Tibial nerve (tissue), 4 donors: ENCODE data around the gene BCAS1. TPM values are rescaled to one million over a fixed set of nuclear protein-coding genes. Genes with fewer than 3 reads are reported as not detected.

Experiments used
- DNase-seq, 2 donors: peaks; one replicate each; pipeline ENCODE4 v3.0.0-alpha.2; 2019; ENCODE audit warnings: low spot score in 2 of 2
- H3K27ac ChIP-seq, 4 donors: fragments of 200-600 bp; sonication (generic) in 3 of 4; one replicate each; pipeline ENCODE4 v1.5.1; 2017 to 2019; ENCODE audit warnings: mild to moderate bottlenecking in 1 of 4
- H3K27me3 ChIP-seq, 2 donors: fragments of 200-600 bp; sonication (generic) in 1 of 2; one replicate each; pipeline versions ENCODE4 v1.5.1 to v1.6.0; 2017 to 2019
- H3K36me3 ChIP-seq, 3 donors: fragments of 200-600 bp; sonication (generic); one replicate each; pipeline ENCODE4 v1.5.1; 2018 to 2019
- H3K4me1 ChIP-seq, 4 donors: fragments of 200-600 bp; sonication (generic) in 3 of 4; one replicate each; pipeline ENCODE4 v1.5.1; 2017 to 2019
- H3K4me3 ChIP-seq, 4 donors: fragments of 200-600 bp; sonication (generic) in 3 of 4; one replicate each; pipeline ENCODE4 v1.5.1; 2017 to 2019; ENCODE audit warnings: mild to moderate bottlenecking in 1 of 4, moderate library complexity in 1 of 4
- H3K9me3 ChIP-seq, 4 donors: fragments of 200-600 bp; sonication (generic) in 3 of 4; one replicate each; pipeline ENCODE4 v1.5.1; 2017 to 2019
- EP300 ChIP-seq, 2 donors: sonication (generic); formaldehyde crosslinking; IDR thresholded peaks; one replicate each; pipeline ENCODE4 v1.6.1; 2017; ENCODE audit warnings: antibody characterized with exemption in 2 of 2, mild to moderate bottlenecking in 1 of 2
- POLR2A ChIP-seq, 2 donors: fragments of 450-650 bp; IDR thresholded peaks; one replicate each; pipeline ENCODE4 v1.6.1; 2017; ENCODE audit warnings: antibody characterized with exemption in 2 of 2, mild to moderate bottlenecking in 2 of 2, moderate library complexity in 2 of 2
- WGBS, 2 donors: methylation state at CpG; one replicate each; pipeline ENCODE4 v1.1.5; 2018; 5-methylcytosine and 5-hydroxymethylcytosine counted together
- total RNA-seq, 4 donors: library from RNA; depleted of rRNA; stranded (reverse); fragments of >200 nt; gene quantifications; one replicate each; pipeline ENCODE4 v1.1.0, GENCODE V29; 2016
- TF ChIP-seq, protein P1 (sequence below), 5 experiments: fragments of 200-600 bp in 3 of 5; fragments of 450-650 bp in 2 of 5; sonication (generic) in 3 of 5; IDR thresholded peaks; one replicate each; pipeline ENCODE4 v1.5.1; 2016 to 2019; ENCODE audit warnings: antibody characterized with exemption in 5 of 5, mild to moderate bottlenecking in 3 of 5, moderate library complexity in 2 of 5

BCAS1 gene, protein sequence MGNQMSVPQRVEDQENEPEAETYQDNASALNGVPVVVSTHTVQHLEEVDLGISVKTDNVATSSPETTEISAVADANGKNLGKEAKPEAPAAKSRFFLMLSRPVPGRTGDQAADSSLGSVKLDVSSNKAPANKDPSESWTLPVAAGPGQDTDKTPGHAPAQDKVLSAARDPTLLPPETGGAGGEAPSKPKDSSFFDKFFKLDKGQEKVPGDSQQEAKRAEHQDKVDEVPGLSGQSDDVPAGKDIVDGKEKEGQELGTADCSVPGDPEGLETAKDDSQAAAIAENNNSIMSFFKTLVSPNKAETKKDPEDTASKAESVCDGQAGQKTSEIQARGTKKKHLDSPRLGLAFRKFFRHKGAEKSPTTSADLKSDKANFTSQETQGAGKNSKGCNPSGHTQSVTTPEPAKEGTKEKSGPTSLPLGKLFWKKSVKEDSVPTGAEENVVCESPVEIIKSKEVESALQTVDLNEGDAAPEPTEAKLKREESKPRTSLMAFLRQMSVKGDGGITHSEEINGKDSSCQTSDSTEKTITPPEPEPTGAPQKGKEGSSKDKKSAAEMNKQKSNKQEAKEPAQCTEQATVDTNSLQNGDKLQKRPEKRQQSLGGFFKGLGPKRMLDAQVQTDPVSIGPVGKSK
- total RNA-seq: 10 to 100 TPM; 34.8 to 59.6 (median 47.1) TPM

DNA sequence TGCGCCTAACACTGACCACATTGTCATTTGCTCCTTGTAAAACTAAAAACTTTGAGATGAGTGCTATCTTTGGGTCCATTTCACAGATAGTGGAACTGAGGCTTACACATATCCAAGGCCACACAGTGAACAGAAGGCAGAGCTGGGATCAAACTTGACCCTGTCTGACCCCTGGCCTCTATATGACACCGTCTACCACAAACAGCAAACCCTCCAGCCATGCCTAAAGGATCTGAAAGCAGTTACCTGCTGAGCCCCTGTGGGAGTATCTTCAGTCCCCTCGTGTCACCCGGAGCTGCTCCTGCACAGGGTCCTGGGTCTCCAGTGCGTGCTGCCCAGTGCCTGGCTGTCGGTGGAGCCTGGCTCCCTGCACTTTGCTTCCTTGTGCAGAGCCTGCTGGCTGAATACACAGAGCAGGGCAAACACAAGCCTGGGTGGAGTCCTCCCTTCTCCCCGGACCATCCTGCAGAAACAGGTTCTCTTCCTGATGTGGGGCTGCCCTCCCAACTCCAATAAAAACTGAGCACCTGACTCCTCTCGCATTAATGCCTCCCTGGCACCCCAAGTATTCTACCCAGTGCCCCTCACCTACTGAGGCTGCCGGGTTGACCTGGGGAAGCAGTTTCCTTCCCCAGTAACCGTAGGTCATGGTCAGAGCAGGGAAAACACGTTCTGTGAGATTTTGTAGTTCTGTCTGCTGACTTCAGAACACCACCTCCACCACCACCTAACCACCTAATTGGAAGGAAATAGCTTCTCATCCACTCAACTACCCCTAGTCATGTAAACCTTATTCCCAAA, at the start of gene BCAS1:
Gene BCAS1 (minus strand): TSS at position 408 of the 801 bp plus-strand sequence. CDS start 11,876 bp downstream, outside the sequence.
- Histone ChIP-seq H3K4me1 (no peaks in the 10 kb centered on the region), H3K27ac (no peak within 1 kb of the TSS), H3K27me3 (no peaks in the 10 kb centered on the region), H3K4me3 (no peak within 1 kb of the TSS), H3K9me3 (no peaks in the 10 kb centered on the region), H3K36me3 (no peaks in the 10 kb centered on the region)
- 63 to 67% methylated on average over 9 to 11 of the region's 11 CpGs for WGBS, 2 donors
- TF ChIP-seq POLR2A (IDR thresholded peaks at IDR 0.05) (no peak), EP300 (IDR thresholded peaks at IDR 0.05) (no peak)
- TF ChIP-seq, protein P1, sequence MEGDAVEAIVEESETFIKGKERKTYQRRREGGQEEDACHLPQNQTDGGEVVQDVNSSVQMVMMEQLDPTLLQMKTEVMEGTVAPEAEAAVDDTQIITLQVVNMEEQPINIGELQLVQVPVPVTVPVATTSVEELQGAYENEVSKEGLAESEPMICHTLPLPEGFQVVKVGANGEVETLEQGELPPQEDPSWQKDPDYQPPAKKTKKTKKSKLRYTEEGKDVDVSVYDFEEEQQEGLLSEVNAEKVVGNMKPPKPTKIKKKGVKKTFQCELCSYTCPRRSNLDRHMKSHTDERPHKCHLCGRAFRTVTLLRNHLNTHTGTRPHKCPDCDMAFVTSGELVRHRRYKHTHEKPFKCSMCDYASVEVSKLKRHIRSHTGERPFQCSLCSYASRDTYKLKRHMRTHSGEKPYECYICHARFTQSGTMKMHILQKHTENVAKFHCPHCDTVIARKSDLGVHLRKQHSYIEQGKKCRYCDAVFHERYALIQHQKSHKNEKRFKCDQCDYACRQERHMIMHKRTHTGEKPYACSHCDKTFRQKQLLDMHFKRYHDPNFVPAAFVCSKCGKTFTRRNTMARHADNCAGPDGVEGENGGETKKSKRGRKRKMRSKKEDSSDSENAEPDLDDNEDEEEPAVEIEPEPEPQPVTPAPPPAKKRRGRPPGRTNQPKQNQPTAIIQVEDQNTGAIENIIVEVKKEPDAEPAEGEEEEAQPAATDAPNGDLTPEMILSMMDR (IDR thresholded peaks at IDR 0.05): no peak
- DNase-seq: no peak

DNA sequence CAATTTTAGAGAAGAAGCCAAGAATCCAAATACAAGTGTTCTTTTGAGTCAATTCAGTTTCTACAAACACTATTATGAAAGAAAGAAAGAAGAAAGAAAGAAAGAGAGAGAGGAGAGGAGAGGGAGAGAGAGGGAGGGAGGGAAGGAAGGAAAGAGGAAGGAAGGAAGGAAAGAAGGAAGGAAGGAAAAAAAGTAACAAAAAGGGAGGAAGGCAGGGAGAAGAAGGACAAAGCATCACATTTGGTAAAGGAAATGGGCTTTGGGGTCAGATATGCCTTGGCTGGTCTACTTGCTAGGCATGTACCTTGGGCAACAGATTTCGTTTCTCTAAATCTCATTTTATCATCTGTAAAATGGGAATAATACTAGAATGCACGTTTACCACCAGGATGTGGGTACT, 49.4 kb upstream of the BCAS1 start:
- 68 to 76% methylated on average over 2 of the region's 2 CpGs for WGBS, 2 donors
- TF ChIP-seq EP300 (IDR thresholded peaks at IDR 0.05): no peak
- no peak for TF ChIP-seq POLR2A (IDR thresholded peaks at IDR 0.05)
- TF ChIP-seq, protein P1 (IDR thresholded peaks at IDR 0.05): no peak

DNA sequence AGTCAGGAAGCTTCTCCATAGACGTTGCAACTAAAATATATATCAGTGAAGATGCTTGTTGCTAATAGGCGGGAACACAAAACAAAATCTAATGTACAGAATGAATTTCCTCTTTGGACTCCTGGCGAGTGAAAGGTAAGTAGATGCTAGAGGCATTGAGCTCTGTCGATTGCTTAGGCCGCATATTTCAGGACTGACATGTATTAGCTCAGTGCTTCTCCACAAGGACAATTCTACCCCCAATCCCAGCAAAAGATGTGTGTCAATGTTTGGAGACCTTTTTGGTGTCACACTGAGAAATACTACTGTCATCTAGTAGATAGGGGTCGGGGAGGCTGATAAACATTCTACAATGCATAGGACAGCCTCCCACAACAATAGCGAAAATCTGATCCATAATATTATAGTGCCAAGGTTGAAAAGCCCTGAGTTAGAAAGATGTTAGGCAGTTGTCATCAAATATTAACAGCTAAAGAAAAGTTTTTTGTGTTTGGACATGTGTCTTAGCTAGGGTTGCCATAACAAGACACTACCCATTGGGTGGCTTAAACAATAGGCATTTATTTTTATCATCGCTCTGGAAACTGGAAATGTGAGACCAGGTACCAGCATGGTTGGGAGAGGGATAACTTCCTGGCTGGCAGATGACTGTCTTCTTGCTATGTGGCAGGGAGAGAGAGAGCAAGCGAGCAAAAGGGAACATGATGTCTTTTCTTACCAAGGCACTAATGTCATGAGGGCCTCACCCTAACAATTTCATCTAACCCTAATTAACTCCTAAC, 48.0 kb upstream of the BCAS1 start:
- H3K9me3 ChIP-seq: no peaks in the 10 kb centered on the region
- TF ChIP-seq, protein P1 (IDR thresholded peaks at IDR 0.05): no peak
- no peak for TF ChIP-seq POLR2A (IDR thresholded peaks at IDR 0.05)
- no peak for TF ChIP-seq EP300 (IDR thresholded peaks at IDR 0.05)
- no peaks in the 10 kb centered on the region for H3K4me1 ChIP-seq
- 76 to 83% methylated on average over 9 of the region's 9 CpGs for WGBS, 2 donors
- no peaks in the 10 kb centered on the region for H3K36me3 ChIP-seq
- no peak overlapping the region for H3K27ac ChIP-seq
- no peak for DNase-seq
- no peak overlapping the region for H3K4me3 ChIP-seq
- no peaks in the 10 kb centered on the region for H3K27me3 ChIP-seq

More for the DNA sequence above, 49.4 kb upstream of the BCAS1 start:
- Histone ChIP-seq H3K4me3 (no peak overlapping the region), H3K27me3 (no peaks in the 10 kb centered on the region), H3K4me1 (no peaks in the 10 kb centered on the region), H3K9me3 (no peaks in the 10 kb centered on the region), H3K27ac (no peak overlapping the region), H3K36me3 (no peaks in the 10 kb centered on the region)
- no peak for DNase-seq

DNA sequence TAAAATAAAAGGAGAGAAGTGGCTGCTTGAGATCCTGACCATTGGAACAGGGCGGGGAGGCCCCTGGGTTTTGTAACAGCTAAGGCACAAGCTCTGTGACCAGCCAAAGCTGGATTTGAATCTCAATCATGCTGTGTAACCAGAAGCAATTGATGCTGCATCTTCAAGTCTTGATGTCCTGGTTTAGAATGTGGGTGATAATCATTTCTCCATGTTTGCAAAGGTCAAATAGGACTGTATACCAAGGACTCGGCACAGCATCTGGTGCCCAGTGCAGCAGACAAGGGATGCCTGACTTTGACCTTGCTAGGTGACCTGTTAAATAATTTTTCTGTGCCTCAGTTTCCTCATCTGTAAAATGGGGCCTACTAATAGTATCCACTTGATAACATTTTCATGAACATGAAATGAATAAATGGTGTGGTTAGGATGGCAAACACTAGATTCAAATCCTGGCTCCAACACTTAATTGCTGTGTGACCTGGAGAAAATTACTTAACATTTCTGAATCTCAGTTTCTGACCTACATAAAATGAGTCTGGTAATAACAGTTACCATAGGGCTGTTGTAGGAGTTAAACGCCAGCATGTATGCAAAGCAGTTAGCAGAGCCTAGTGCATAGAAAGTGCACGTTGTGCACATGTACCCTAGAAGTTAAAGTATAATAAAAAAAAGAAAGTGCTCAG, 46.3 kb upstream of the BCAS1 start:
- Histone ChIP-seq H3K36me3 (no peaks in the 10 kb centered on the region), H3K27ac (no peak overlapping the region), H3K9me3 (no peaks in the 10 kb centered on the region), H3K4me3 (no peak overlapping the region), H3K4me1 (no peaks in the 10 kb centered on the region), H3K27me3 (no peaks in the 10 kb centered on the region)
- 91 to 94% methylated on average over 4 of the region's 4 CpGs for WGBS, 2 donors
- DNase-seq: no peak
- TF ChIP-seq, protein P1 (IDR thresholded peaks at IDR 0.05): no peak
- TF ChIP-seq EP300 (IDR thresholded peaks at IDR 0.05): no peak
- TF ChIP-seq POLR2A (IDR thresholded peaks at IDR 0.05): no peak
